Activated naive CD4-positive, alpha-beta T cell treated with anti-CD3 and anti-CD28 coated beads, Interleukin-2, amount 50 U/mL, for 72 hours (primary cell): ENCODE data around the gene VSX1. TPM values are rescaled to one million over a fixed set of nuclear protein-coding genes. Genes with fewer than 3 reads are reported as not detected.

ENCODE experiments used
- ATAC-seq, 2 donors: fragments of 150-1000 bp; cut with Tn5 transposase; 2 replicates each; pipeline ENCODE4 v1.10.0; 2021; ENCODE audit warnings: mild to moderate bottlenecking in 2 of 2, moderate library complexity in 2 of 2
- DNase-seq, 2 donors: peaks; one replicate each; pipeline ENCODE4 v3.0.0; 2021 to 2022; ENCODE audit warnings: low spot score in 2 of 2
- H3K27ac Mint-ChIP-seq, 2 donors: one replicate each; pipeline ENCODE4 v1.8.0; 2022; ENCODE audit warnings: mild to moderate bottlenecking in 2 of 2, mixed read lengths in 2 of 2
- H3K36me3 Mint-ChIP-seq, 2 donors: one replicate each; pipeline ENCODE4 v1.8.0; 2022; ENCODE audit warnings: mixed read lengths in 2 of 2
- H3K9me3 Mint-ChIP-seq, 2 donors: one replicate each; pipeline ENCODE4 v1.8.0; 2022; ENCODE audit warnings: mixed read lengths in 2 of 2
- total RNA-seq, 2 donors: library from RNA; stranded (reverse); gene quantifications; one replicate each; pipeline ENCODE4 v1.2.3, GENCODE V29; 2022

VSX1 gene
- total RNA-seq, result not detected

DNA sequence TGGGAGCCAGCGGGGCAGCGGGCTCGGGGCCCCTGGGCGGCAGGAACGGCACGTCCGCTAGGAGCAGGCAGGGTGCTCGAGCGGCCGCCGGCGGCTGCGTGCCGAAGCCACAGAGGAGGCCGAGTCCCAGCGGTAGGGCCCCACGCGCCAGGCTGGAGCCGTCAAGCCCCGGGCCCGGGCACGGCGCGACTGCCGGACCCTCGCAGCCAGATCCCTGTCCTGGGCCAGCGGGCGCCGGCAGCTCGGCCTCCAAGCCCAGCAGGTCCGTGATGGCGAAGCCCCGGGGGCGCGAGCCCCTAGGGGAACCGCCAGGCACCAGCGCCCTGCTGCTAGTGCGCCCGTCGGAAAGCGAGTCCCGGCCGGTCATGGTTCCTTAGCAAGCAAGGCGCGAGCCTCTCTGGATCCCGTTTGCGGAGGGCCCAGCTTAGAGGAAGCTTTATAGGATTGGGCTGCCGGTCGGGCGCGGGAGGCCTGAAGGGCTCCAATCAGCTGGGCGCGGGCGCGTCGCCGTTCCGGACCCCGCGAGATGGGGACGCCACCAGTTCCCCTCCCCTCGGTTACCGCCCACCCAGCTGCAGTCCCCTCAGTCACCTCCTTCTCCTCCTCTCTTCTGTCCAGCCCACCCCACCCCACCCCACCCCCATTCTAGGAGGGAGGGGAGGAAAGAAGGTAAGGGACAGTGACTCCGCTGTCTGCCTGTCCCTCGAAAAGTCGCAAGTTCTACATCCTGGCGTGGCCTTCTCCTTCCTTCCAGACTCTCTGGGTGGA, at the start of gene VSX1:
TSS of gene VSX1 (minus strand) at position 412 of the 768 bp plus-strand sequence. CDS start at position 367, 45 bp downstream.
- no peak within 1 kb of the TSS for H3K27ac Mint-ChIP-seq
- peaks cover 0 to 7% of the 10 kb centered on the region in 2 donors for H3K36me3 Mint-ChIP-seq
- DNase-seq (no peak), ATAC-seq (no peak)
- H3K9me3 Mint-ChIP-seq, result peaks cover 0 to 3% of the 10 kb centered on the region in 2 donors

DNA sequence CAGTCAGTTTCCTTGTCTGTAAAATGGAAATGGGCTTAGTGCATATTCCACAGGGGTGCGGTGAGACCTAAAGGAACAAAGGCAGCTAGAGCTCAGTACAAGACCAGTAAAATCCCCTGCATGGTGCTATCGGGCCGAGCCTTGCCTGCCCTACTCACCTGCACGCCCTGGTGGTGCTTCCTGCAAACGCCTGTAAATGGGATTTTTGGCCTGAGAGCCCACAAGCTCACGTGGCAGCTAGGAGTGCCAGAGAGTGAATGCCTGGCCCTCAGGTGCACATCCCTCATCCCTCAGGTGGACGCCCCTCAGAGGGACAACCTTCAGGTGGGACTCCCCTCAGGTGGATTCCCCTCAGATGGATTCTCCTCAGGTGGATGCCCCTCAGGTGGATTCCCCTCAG, 48.0 kb upstream of the VSX1 start:
- ATAC-seq, result no peak
- H3K36me3 Mint-ChIP-seq, result no peaks in the 10 kb centered on the region
- no peaks in the 10 kb centered on the region for H3K9me3 Mint-ChIP-seq
- no peak overlapping the region for H3K27ac Mint-ChIP-seq
- no peak for DNase-seq

DNA sequence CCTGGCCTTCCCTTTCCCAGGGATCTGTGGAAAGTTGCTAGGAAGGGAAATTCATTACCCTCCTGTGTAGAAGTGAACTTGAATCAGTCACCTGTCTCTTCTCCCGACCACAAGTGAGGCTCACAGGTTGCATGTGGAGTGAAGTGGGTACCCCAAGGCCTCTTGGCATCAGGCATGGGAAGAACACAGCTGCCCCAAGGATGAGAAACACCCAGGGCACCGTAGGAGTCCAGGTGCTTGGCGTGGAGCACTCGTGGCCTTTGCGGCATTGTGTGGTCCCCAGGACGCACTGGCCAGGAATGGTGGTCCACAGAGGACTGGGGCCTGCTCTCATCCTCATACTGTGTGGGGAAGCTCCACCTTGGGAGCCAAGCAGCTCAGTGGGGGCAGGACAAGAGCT, 47.5 kb upstream of the VSX1 start:
- H3K36me3 Mint-ChIP-seq, result no peaks in the 10 kb centered on the region
- H3K27ac Mint-ChIP-seq, result no peak overlapping the region
- H3K9me3 Mint-ChIP-seq, result no peaks in the 10 kb centered on the region
- DNase-seq (no peak), ATAC-seq (no peak)

DNA sequence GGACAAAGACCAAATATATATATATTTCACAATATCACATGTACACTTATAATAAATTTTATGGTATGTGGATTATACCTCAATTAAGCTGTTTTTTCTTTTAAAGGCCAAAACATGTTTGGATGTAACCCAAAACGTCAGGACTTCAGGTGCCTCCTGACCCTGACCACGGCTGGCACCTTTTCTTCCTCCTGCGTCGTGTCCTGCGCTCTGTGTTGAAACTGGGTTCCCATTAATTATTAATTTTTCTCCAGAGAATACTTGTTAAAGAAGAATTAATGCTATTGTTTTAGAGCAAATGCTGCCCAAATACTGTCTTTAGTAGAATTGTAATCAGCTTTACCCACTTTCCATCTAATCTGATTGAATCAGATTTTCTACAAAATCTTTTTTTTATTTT, 46.7 kb upstream of the VSX1 start:
- no peaks in the 10 kb centered on the region for H3K36me3 Mint-ChIP-seq
- DNase-seq, result no peak
- no peak overlapping the region for H3K27ac Mint-ChIP-seq
- ATAC-seq, result no peak
- no peaks in the 10 kb centered on the region for H3K9me3 Mint-ChIP-seq

DNA sequence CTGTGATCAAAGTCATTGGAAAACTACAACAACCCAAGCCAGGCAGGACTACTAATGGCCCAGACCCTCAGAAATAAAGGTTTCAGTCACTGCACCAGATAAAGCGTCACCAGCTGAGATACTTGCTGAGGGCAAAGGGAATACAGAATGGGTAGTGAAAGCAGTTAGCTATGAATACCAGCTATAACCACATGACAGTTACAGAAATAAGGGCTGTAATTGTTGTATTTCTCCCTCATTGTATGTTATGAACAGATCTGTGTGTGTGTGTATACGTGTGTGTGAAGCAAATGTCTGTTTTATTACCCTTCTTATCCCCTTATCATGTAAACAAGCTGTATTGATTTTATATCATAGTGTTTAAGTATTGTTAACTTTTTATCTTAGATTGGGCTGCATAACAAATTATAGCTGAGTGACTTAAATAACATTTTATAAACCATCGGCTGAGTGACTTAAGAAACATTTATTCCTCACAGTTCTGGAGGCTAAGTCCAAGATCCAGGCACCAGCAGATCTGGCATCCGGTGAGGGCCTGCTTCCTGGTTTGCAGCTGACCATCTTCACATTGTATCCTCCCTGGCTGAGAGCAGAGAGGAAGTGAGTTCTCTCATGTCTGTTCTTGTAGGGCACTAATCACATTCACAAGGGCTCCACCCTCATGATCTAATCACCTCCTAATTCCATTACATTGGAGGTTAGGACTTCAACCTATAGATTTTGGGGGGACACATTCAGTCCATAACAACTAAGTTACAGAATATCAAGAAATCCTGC, 46.0 kb upstream of the VSX1 start:
- no peak for ATAC-seq
- no peaks in the 10 kb centered on the region for H3K9me3 Mint-ChIP-seq
- H3K27ac Mint-ChIP-seq, result no peak overlapping the region
- no peak for DNase-seq
- no peaks in the 10 kb centered on the region for H3K36me3 Mint-ChIP-seq

DNA sequence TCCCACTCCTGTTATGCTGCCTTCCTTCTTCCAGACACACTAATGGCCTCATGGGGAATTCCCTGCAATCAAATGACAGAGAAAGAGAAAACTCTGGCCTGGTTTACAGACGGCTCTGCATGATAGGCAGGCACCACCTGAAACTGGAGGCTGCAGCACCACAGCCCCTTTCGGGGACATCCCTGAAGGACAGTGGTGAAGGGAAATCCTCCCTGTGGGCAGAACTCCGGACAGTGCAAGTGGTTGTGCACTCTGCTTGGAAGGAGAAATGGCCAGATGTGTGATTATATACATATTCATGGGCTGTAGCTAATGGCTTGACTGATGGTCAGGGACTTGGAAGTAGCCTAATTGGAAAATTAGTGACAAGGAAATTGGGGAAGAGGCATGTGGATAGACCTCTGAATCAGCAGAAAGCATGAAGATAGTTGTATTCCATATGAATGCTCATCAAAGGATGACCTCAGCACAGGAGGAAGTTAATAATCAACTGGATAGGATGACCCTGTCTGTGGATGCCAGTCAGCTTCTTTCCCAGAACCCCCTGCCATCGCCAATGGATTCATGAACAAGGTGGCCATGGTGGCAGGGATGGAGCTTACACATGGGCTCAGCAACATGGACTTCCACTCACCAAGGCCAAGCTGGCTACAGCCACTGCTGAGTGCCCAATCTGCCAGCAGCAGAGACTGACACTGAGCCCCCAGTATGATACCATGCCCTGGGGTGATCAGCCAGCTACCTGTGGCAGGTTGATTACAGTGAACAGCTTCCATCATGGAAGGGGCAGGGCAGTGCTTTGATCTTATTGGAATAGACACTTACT, 44.5 kb upstream of the VSX1 start:
- no peak overlapping the region for H3K27ac Mint-ChIP-seq
- DNase-seq (no peak), ATAC-seq (no peak)
- H3K36me3 Mint-ChIP-seq, result no peaks in the 10 kb centered on the region
- H3K9me3 Mint-ChIP-seq, result no peaks in the 10 kb centered on the region

DNA sequence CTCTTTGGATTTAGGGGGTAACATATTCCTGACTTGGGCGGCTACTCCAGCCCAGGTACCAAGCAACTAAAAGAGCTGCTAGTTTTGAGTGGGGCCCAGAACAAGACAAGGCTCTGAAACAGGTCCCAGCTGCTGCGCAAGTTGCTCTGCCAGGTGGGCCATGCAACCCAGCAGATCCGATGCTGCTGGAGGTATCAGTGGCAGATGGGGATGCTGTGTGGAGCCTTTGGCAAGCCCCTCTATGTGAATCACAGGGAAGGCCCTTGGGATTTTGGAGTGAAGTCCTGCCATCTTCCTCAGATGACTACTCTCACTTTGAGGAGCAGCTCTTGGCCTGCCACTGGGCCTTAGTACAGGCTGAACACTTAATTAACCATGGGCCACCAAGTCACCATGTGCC, 43.7 kb upstream of the VSX1 start:
- Mint-ChIP-seq H3K36me3 (no peaks in the 10 kb centered on the region), H3K27ac (no peak overlapping the region), H3K9me3 (no peaks in the 10 kb centered on the region)
- DNase-seq, result no peak
- ATAC-seq, result no peak

DNA sequence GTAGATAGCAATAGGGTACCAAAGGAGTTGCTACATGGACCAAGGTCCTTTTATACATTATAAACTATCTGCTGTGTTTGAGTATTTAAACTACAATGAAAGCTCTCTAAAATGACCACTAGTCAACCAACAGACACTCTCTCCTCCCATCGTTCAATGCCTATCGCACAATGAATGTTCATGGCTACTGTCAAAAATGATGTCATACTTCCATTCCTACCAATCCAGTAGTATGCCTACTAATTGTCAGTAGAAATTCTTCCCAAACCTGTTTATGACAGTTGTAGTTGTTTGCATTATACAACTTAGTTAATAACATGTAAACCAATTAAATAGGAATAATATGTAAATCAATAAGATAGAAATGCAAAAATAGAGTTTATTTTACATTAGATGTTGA, 39.0 kb upstream of the VSX1 start:
- ATAC-seq, result no peak
- H3K36me3 Mint-ChIP-seq, result no peaks in the 10 kb centered on the region
- no peaks in the 10 kb centered on the region for H3K9me3 Mint-ChIP-seq
- no peak overlapping the region for H3K27ac Mint-ChIP-seq
- no peak for DNase-seq

DNA sequence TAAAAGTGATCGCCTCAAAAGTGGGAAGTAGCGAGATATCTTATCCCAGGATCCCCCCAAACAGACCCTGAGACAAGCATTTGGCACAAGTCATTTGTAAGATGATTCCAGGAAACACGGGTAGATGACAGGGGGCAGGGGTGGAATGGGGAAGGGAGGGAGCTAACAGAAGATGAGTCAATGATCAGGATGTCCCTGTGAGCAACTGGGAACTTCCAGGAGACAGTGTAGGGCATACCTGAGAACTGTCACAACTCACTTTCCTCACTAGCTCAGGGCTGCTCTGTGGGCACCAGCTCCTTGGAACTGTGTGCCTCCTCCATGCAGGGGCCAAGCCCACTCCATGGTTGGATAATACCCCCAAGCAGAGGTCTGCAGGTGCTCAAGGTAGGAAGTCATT, 38.5 kb upstream of the VSX1 start:
- Mint-ChIP-seq H3K9me3 (no peaks in the 10 kb centered on the region), H3K36me3 (no peaks in the 10 kb centered on the region), H3K27ac (no peak overlapping the region)
- DNase-seq (no peak), ATAC-seq (no peak)

DNA sequence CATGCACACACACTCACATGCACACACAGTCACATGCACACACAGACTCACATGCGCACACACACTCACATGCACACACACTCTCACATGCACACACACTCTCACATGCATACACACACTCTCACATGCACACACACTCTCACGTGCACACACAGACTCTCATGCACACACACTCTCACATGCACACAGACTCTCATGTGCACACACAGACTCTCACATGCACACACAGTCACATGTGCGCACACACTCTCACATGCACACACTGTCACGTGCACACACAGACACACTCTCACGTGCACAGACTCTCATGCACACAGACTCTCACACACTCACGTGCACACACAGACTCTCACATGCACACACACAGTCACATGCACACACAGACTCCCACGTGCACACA, 36.6 kb upstream of the VSX1 start:
- Mint-ChIP-seq H3K9me3 (no peaks in the 10 kb centered on the region), H3K27ac (no peak overlapping the region), H3K36me3 (no peaks in the 10 kb centered on the region)
- DNase-seq, result no peak
- ATAC-seq, result no peak

DNA sequence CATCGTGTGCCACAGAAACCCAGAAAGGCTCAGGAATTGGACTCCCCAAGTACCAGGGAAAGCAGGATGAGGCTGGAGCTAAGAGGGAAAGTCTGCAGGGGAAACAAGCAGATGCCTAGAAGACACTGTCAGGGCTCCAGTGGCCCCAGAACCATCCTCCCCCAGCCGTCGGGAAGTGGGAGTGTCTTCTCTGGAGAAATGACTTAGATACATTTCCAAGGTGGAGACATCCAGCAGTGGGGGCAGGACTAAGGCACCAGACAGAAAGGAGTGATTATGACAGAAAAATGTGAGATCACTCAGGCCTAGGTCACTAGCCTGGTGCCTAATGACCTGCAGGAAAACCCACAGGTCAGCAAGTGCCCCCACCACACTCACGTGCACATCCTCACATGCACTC, 36.0 kb upstream of the VSX1 start:
- DNase-seq, result no peak
- no peak overlapping the region for H3K27ac Mint-ChIP-seq
- no peaks in the 10 kb centered on the region for H3K36me3 Mint-ChIP-seq
- H3K9me3 Mint-ChIP-seq, result no peaks in the 10 kb centered on the region
- ATAC-seq, result no peak

DNA sequence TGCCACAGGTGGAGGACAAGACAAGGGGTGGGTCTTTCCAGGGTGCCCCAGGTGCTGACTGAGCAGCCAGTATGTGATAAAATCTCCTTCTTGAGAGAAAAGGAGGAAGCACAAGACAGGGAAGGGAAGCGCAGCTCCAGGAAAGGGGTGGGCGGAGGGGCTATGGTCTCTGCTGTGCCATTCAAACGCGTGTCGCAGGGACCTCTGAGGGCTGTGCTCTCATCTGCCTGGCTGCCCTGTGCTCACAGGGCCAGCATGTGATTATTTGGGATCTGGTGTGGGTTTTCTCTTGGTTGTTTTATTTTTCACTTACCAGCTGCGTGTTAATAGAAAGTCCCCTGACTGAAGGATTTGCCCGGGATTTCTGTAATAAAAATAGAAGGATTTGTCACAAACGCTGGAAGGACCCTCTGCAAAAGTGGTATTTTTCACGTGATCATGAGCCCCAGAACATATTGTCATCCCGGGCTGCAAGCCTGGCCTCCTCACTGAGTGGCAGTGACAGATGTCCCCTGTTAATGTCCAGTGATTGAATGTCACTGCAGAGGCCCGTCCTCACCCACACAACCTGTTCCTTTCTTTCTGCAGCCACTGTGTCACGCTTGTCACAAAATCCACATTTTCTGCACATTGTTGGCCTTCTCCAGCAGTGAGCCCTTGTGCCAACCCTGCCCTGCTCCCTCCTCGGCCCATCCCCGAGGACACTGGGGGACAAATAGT, 35.0 kb upstream of the VSX1 start:
- no peak for DNase-seq
- no peak for ATAC-seq
- Mint-ChIP-seq H3K9me3 (no peaks in the 10 kb centered on the region), H3K27ac (no peak overlapping the region), H3K36me3 (no peaks in the 10 kb centered on the region)

DNA sequence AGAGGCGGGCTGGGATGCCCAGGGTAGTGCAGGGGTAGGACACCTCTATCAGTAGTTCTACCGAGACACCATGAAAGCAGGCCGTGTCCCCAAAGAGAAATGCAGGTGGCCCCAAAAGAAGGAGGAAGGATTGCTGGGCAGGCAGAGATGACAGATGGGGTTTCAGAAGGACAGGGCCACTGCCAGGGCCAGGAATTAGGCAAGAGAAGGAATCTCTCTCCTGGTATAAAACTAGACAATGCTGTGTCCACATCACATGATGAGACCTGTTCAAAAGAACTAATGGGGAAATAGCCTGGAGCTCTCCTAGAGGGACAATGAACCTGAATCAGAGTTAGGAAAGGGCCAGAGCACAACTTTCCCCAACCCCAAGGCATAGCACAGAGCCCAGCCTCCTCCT, 21.6 kb upstream of the VSX1 start:
- H3K27ac Mint-ChIP-seq, result no peak overlapping the region
- no peaks in the 10 kb centered on the region for H3K36me3 Mint-ChIP-seq
- no peak for DNase-seq
- no peaks in the 10 kb centered on the region for H3K9me3 Mint-ChIP-seq
- ATAC-seq, result no peak

DNA sequence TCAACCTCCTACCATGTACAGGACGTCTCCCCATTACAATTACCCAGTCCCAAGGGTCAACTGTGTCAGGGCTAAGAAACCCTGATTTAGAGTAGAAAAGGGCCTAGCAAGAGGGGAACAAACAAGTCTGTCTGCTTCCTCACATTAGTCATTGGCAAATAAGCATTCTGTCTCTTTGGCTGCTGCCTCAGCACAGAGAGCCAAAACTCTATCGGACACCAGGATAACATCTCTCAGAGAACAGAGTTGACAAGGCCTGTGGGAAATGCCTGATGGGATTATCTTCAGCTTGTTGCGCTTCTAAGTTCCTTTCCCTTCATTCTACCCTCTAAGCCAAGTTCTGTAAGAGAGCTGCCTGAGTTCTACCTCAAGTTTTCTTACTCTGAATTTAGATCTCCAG, 19.0 kb upstream of the VSX1 start:
- Mint-ChIP-seq H3K9me3 (no peaks in the 10 kb centered on the region), H3K36me3 (no peaks in the 10 kb centered on the region), H3K27ac (no peak overlapping the region)
- ATAC-seq, result no peak
- DNase-seq, result no peak

DNA sequence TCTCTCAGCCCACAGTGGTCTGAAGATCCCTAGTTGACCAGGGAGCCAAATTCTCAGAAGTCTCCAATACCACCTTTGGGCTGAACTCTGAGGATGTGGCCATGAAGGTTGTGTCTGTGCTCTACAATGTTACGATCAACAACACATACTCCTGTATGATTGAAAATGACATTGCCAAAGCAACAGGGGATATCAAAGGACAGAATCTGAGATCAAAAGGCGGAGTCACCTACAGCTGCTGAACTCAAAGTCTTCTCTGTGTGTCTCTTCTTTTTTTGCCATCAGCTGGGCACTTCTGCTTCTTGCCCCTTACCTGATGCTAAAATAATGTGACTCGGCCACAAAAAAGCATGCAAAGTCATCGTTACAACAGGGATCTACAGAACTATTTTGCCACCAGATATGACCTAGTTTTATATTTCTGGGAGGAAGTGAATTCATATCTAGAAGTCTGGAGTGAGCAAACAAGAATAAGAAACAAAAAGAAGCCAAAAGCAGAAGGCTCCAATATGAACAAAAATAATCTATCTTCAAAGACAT, 17.7 kb upstream of the VSX1 start:
- ATAC-seq (peak in 1 of 2 donors; percentile 35), DNase-seq (no peak)
- H3K9me3 Mint-ChIP-seq, result no peaks in the 10 kb centered on the region
- H3K27ac Mint-ChIP-seq, result no peak overlapping the region
- H3K36me3 Mint-ChIP-seq, result no peaks in the 10 kb centered on the region

DNA sequence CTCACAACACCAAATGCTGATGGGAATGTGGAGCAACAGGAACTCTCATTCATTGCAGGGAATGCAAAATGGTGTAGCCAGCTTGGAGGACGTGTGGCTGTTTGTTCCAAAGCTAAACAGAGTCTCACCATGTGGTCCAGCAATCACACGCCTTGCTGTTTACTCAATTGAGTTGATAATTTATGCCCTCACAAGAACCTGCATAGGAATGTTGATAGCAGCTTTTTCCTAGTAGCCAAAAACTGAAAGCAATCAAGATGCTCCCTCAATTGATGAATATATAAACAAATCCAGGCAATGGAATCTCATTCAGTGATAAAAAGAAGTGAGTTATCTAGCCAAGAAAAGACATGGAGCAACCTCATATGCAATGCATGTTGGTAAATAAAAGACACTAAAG, 15.6 kb upstream of the VSX1 start:
- H3K27ac Mint-ChIP-seq, result no peak overlapping the region
- H3K9me3 Mint-ChIP-seq, result no peaks in the 10 kb centered on the region
- ATAC-seq, result no peak
- no peaks in the 10 kb centered on the region for H3K36me3 Mint-ChIP-seq
- DNase-seq, result no peak
